Activated CD4-positive, alpha-beta memory T cell treated with anti-CD3 and anti-CD28 coated beads, Interleukin-2, amount 10 ng/mL, durations not matched to agents 7 days and 5 days (primary cell): ENCODE data around the gene ACLY. TPM values are rescaled to one million over a fixed set of nuclear protein-coding genes. Genes with fewer than 3 reads are reported as not detected.

ENCODE experiments used
- CTCF ChIA-PET: fragments of 350-600 bp; sonication (Branson Sonifier 250); formaldehyde crosslinking; loops from one replicate; lab custom pipeline; 2021; ENCODE audit warnings: antibody characterized with exemption, inconsistent platforms; lab: Charles Lee
- POLR2A ChIA-PET: fragments of 350-600 bp; sonication (Branson Sonifier 250); formaldehyde crosslinking; loops from one replicate; lab custom pipeline; 2021; ENCODE audit warnings: antibody characterized with exemption; lab: Charles Lee
- DNase-seq: peaks from one replicate; pipeline ENCODE4 v3.0.0-alpha.2; 2020
- H3K27ac Mint-ChIP-seq: one replicate; pipeline ENCODE4 v1.8.0; 2021; ENCODE audit warnings: mild to moderate bottlenecking, mixed read lengths
- H3K27me3 Mint-ChIP-seq: one replicate; pipeline ENCODE4 v1.8.0; 2021; ENCODE audit warnings: mixed read lengths
- H3K36me3 Mint-ChIP-seq: one replicate; pipeline ENCODE4 v1.8.0; 2021; ENCODE audit warnings: low read depth, mixed read lengths
- H3K4me1 Mint-ChIP-seq: one replicate; pipeline ENCODE4 v1.8.0; 2021; ENCODE audit warnings: mixed read lengths
- H3K4me3 Mint-ChIP-seq: one replicate; pipeline ENCODE4 v1.8.0; 2021; ENCODE audit warnings: mild to moderate bottlenecking, mixed read lengths
- H3K9me3 Mint-ChIP-seq: one replicate; pipeline ENCODE4 v1.8.0; 2021; ENCODE audit warnings: mixed read lengths
- total RNA-seq, 2 experiments: library from RNA; stranded (reverse); gene quantifications; one replicate each; pipeline ENCODE4 v1.2.3, GENCODE V29; 2021

ACLY gene
- total RNA-seq, 2 experiments from 2014 or later = 177 to 183 TPM

- Mint-ChIP-seq H3K9me3 (no peaks in the 10 kb centered on the region), H3K27me3 (no peaks in the 10 kb centered on the region), H3K27ac (no peak overlapping the region), H3K4me3 (no peak overlapping the region), H3K4me1 (no peaks in the 10 kb centered on the region), H3K36me3 (peaks cover 78% of the 10 kb centered on the region)
- ChIA-PET POLR2A (no interaction called here), CTCF (interaction anchor here (0.7 kb wide), 1 partner anchor 26 kb away, joined by 3 read pairs; no protein-coding TSS in a partner anchor)
- DNase-seq = no peak
Measured at GRCh38 chr17:41907185-41907556, 11.6 kb downstream of the ACLY start.

- no peak overlapping the region for H3K27ac Mint-ChIP-seq
- POLR2A ChIA-PET = no interaction called here
Measured at GRCh38 chr17:41906465-41907184, 12.1 kb downstream of the ACLY start.

GRCh38 chr17:41905172-41905571, 13.6 kb downstream of the ACLY start:
- Mint-ChIP-seq H3K36me3 (peaks cover 77% of the 10 kb centered on the region), H3K27ac (no peak overlapping the region), H3K27me3 (no peaks in the 10 kb centered on the region), H3K9me3 (no peaks in the 10 kb centered on the region), H3K4me3 (no peak overlapping the region), H3K4me1 (no peaks in the 10 kb centered on the region)
- no peak for DNase-seq
- POLR2A ChIA-PET = no interaction called here
- CTCF ChIA-PET = no interaction called here

More at GRCh38 chr17:41906465-41907184, 12.1 kb downstream of the ACLY start:
- Mint-ChIP-seq H3K36me3 (peaks cover 79% of the 10 kb centered on the region), H3K27me3 (no peaks in the 10 kb centered on the region), H3K4me3 (no peak overlapping the region), H3K4me1 (no peaks in the 10 kb centered on the region), H3K9me3 (no peaks in the 10 kb centered on the region)
- no peak for DNase-seq
- CTCF ChIA-PET = interaction anchor here (0.7 kb wide), 1 partner anchor 26 kb away, joined by 3 read pairs; no protein-coding TSS in a partner anchor

GRCh38 chr17:41904242-41904841, 14.4 kb downstream of the ACLY start:
- Mint-ChIP-seq H3K27ac (no peak overlapping the region), H3K4me3 (no peak overlapping the region), H3K36me3 (peaks cover 72% of the 10 kb centered on the region), H3K27me3 (no peaks in the 10 kb centered on the region), H3K9me3 (no peaks in the 10 kb centered on the region), H3K4me1 (no peaks in the 10 kb centered on the region)
- no peak for DNase-seq
- ChIA-PET POLR2A (no interaction called here), CTCF (interaction anchor here (0.5 kb wide), 1 partner anchor 481 kb away, joined by 3 read pairs; no protein-coding TSS in a partner anchor)

- Mint-ChIP-seq H3K27ac (no peak overlapping the region), H3K27me3 (no peaks in the 10 kb centered on the region), H3K36me3 (peaks cover 72% of the 10 kb centered on the region), H3K4me3 (no peak overlapping the region), H3K4me1 (no peaks in the 10 kb centered on the region), H3K9me3 (no peaks in the 10 kb centered on the region)
- CTCF ChIA-PET = no interaction called here
- no peak for DNase-seq
- POLR2A ChIA-PET = no interaction called here
Measured at GRCh38 chr17:41901646-41902045, 17.1 kb downstream of the ACLY start.

- Mint-ChIP-seq H3K4me3 (no peak overlapping the region), H3K27ac (no peak overlapping the region), H3K27me3 (no peaks in the 10 kb centered on the region), H3K4me1 (no peaks in the 10 kb centered on the region), H3K9me3 (no peaks in the 10 kb centered on the region), H3K36me3 (peaks cover 77% of the 10 kb centered on the region)
- POLR2A ChIA-PET = no interaction called here
- CTCF ChIA-PET = no interaction called here
- no peak for DNase-seq
Measured at GRCh38 chr17:41896726-41897125, 22.0 kb downstream of the ACLY start.

- H3K4me1 Mint-ChIP-seq = no peaks in the 10 kb centered on the region
- H3K27ac Mint-ChIP-seq = no peak overlapping the region
- ChIA-PET CTCF (interaction anchor here (1.0 kb wide), 1 partner anchor 37 kb away, joined by 3 read pairs; no protein-coding TSS in a partner anchor), POLR2A (interaction anchor here (2.7 kb wide), 1 partner anchor 23 kb away, joined by 8 read pairs; the partner anchor contains the start of gene ACLY)
- H3K27me3 Mint-ChIP-seq = no peaks in the 10 kb centered on the region
- no peak overlapping the region for H3K4me3 Mint-ChIP-seq
- DNase-seq = no peak
- no peaks in the 10 kb centered on the region for H3K9me3 Mint-ChIP-seq
- H3K36me3 Mint-ChIP-seq = peaks cover 70% of the 10 kb centered on the region
Measured at GRCh38 chr17:41895617-41896016, 23.1 kb downstream of the ACLY start.

GRCh38 chr17:41894791-41895331, 23.9 kb downstream of the ACLY start:
- CTCF ChIA-PET = interaction anchor here (0.7 to 1.0 kb wide), 2 partner anchors 36 to 38 kb away, joined by 3 read pairs; partner anchors contain the start of gene ODAD4
- Mint-ChIP-seq H3K27ac (no peak overlapping the region), H3K9me3 (no peaks in the 10 kb centered on the region), H3K27me3 (no peaks in the 10 kb centered on the region), H3K4me3 (no peak overlapping the region), H3K4me1 (no peaks in the 10 kb centered on the region), H3K36me3 (peaks cover 71% of the 10 kb centered on the region)
- POLR2A ChIA-PET = interaction anchor here (2.7 kb wide), 1 partner anchor 23 kb away, joined by 8 read pairs; the partner anchor contains the start of gene ACLY
- no peak for DNase-seq

GRCh38 chr17:41893384-41893783, 25.4 kb downstream of the ACLY start:
- peaks cover 70% of the 10 kb centered on the region for H3K36me3 Mint-ChIP-seq
- H3K27me3 Mint-ChIP-seq = no peaks in the 10 kb centered on the region
- DNase-seq = no peak
- ChIA-PET CTCF (interaction anchor here (0.9 kb wide), 1 partner anchor 25 kb away, joined by 3 read pairs; the partner anchor contains the start of gene ACLY), POLR2A (interaction anchor here (0.7 to 2.7 kb wide), 2 partner anchors 25 to 288 kb away, joined by 3 to 8 read pairs; partner anchors contain the start of genes ACLY and KCNH4)
- no peak overlapping the region for H3K27ac Mint-ChIP-seq
- H3K9me3 Mint-ChIP-seq = no peaks in the 10 kb centered on the region
- H3K4me3 Mint-ChIP-seq = no peak overlapping the region
- H3K4me1 Mint-ChIP-seq = no peaks in the 10 kb centered on the region

- no peak for DNase-seq
- Mint-ChIP-seq H3K27ac (no peak overlapping the region), H3K9me3 (no peaks in the 10 kb centered on the region), H3K4me1 (no peaks in the 10 kb centered on the region), H3K36me3 (peaks cover 68% of the 10 kb centered on the region), H3K4me3 (no peak overlapping the region), H3K27me3 (no peaks in the 10 kb centered on the region)
- ChIA-PET CTCF (interaction anchor here (1.3 kb wide), 1 partner anchor 13 kb away, joined by 4 read pairs; no protein-coding TSS in a partner anchor), POLR2A (no interaction called here)
Measured at GRCh38 chr17:41892021-41892376, 26.8 kb downstream of the ACLY start.

- DNase-seq = no peak
- Mint-ChIP-seq H3K4me1 (no peaks in the 10 kb centered on the region), H3K9me3 (no peaks in the 10 kb centered on the region), H3K27ac (peak overlapping the region; percentile 35), H3K27me3 (no peaks in the 10 kb centered on the region), H3K4me3 (no peak overlapping the region), H3K36me3 (peaks cover 65% of the 10 kb centered on the region)
- POLR2A ChIA-PET = no interaction called here
- CTCF ChIA-PET = interaction anchor here (1.3 kb wide), 1 partner anchor 13 kb away, joined by 4 read pairs; no protein-coding TSS in a partner anchor
Measured at GRCh38 chr17:41891135-41892020, 27.4 kb downstream of the ACLY start.

- Mint-ChIP-seq H3K36me3 (peaks cover 66% of the 10 kb centered on the region), H3K27me3 (no peaks in the 10 kb centered on the region), H3K27ac (no peak overlapping the region), H3K4me3 (no peak overlapping the region), H3K4me1 (no peaks in the 10 kb centered on the region), H3K9me3 (no peaks in the 10 kb centered on the region)
- CTCF ChIA-PET = no interaction called here
- POLR2A ChIA-PET = interaction anchor here (1.1 to 1.4 kb wide), 2 partner anchors 10 to 24 kb away, joined by 3 read pairs; no protein-coding TSS in a partner anchor
- no peak for DNase-seq
Measured at GRCh38 chr17:41888332-41888965, 30.3 kb downstream of the ACLY start.
